GM23338 (cell line): ENCODE results near the gene TEX14. TPM values are rescaled to one million over a fixed set of nuclear protein-coding genes. Genes with fewer than 3 reads are reported as not detected.

Experiments
- ATAC-seq: fragments of 200-7000 bp; cut with Tn5 transposase; 3 replicates; pipeline ENCODE4 v1.9.1; 2020
- DNase-seq: peaks from one replicate; pipeline ENCODE4 v3.0.0-alpha.2; 2015; ENCODE audit warnings: low spot score
- H2AFZ ChIP-seq: fragments of 200-600 bp; sonication (generic); 2 replicates; pipeline ENCODE4 v1.8.0; 2016; ENCODE audit warnings: antibody characterized with exemption, mild to moderate bottlenecking, moderate library complexity
- H3F3A ChIP-seq: fragments of 200-600 bp; sonication (generic); replicated peaks from 2 replicates; pipeline ENCODE4 v1.8.0; 2017; ENCODE audit warnings: antibody characterized with exemption, mixed run types, low read depth
- H3K27ac ChIP-seq: fragments of 200-600 bp; sonication (generic); 2 replicates; pipeline ENCODE4 v1.6.1; 2016; ENCODE audit warnings: low read depth
- H3K27me3 ChIP-seq: fragments of 200-600 bp; sonication (generic); 2 replicates; pipeline ENCODE4 v1.8.0; 2016; ENCODE audit warnings: mild to moderate bottlenecking, mixed run types, moderate library complexity; ENCODE audit not compliant: insufficient read depth
- H3K36me3 ChIP-seq: fragments of 200-600 bp; sonication (generic); 2 replicates; pipeline ENCODE4 v1.8.0; 2016; ENCODE audit warnings: mild to moderate bottlenecking; ENCODE audit not compliant: insufficient read depth
- H3K4me1 ChIP-seq: fragments of 200-600 bp; sonication (generic); 2 replicates; pipeline ENCODE4 v1.8.0; 2016; ENCODE audit warnings: mild to moderate bottlenecking, moderate library complexity; ENCODE audit not compliant: insufficient read depth
- H3K4me2 ChIP-seq: fragments of 200-600 bp; sonication (generic); 2 replicates; pipeline ENCODE4 v1.7.1; 2017; ENCODE audit warnings: mixed run types
- H3K4me3 ChIP-seq: fragments of 200-600 bp; sonication (generic); 2 replicates; pipeline ENCODE4 v1.6.1; 2016; ENCODE audit warnings: mixed run types
- H3K79me2 ChIP-seq: fragments of 200-600 bp; sonication (generic); replicated peaks from 2 replicates; pipeline ENCODE4 v1.8.0; 2017; ENCODE audit warnings: mild to moderate bottlenecking; ENCODE audit not compliant: insufficient read depth
- H3K9me2 ChIP-seq: fragments of 200-600 bp; sonication (generic); 2 replicates; pipeline ENCODE4 v1.8.0; 2017; ENCODE audit not compliant: insufficient read depth
- H4K20me1 ChIP-seq: fragments of 200-600 bp; sonication (generic); replicated peaks from 2 replicates; pipeline ENCODE4 v1.8.0; 2017; ENCODE audit warnings: mild to moderate bottlenecking; ENCODE audit not compliant: insufficient read depth
- H3K27ac Mint-ChIP-seq: 2 replicates; pipeline ENCODE4 v1.8.0; 2020; ENCODE audit warnings: inconsistent platforms, mild to moderate bottlenecking, moderate library complexity, mixed read lengths
- H3K27me3 Mint-ChIP-seq: 3 replicates; pipeline ENCODE4 v1.8.0; 2022; ENCODE audit warnings: low read depth, mild to moderate bottlenecking, moderate library complexity, mixed read lengths, inconsistent platforms; ENCODE audit not compliant: insufficient read depth, poor library complexity
- H3K36me3 Mint-ChIP-seq: 3 replicates; pipeline ENCODE4 v1.8.0; 2021; ENCODE audit warnings: low read depth, mild to moderate bottlenecking, inconsistent platforms, moderate library complexity, mixed read lengths
- H3K4me1 Mint-ChIP-seq: 3 replicates; pipeline ENCODE4 v1.8.0; 2020; ENCODE audit warnings: mild to moderate bottlenecking, inconsistent platforms, mixed read lengths
- H3K4me3 Mint-ChIP-seq: 3 replicates; pipeline ENCODE4 v1.8.0; 2021; ENCODE audit warnings: moderate library complexity, mild to moderate bottlenecking, inconsistent platforms, mixed read lengths
- H3K9me3 Mint-ChIP-seq: 3 replicates; pipeline ENCODE4 v1.8.0; 2020; ENCODE audit warnings: moderate library complexity, mild to moderate bottlenecking, inconsistent platforms, mixed read lengths
- CREB1 ChIP-seq: fragments of 250-450 bp; sonication (Bioruptor Pico); IDR thresholded peaks from 2 replicates; pipeline ENCODE4 v1.5.0; 2020; ENCODE audit warnings: low read depth, mild to moderate bottlenecking, moderate library complexity
- ETS1 ChIP-seq: IDR thresholded peaks from 2 replicates; pipeline ENCODE4 v1.6.1; 2016; ENCODE audit warnings: antibody characterized with exemption
- EZH2 ChIP-seq: fragments of 200-600 bp; sonication (generic); IDR thresholded peaks from one replicate; pipeline ENCODE4 v1.8.0; 2017; ENCODE audit warnings: antibody characterized with exemption, mild to moderate bottlenecking, low read depth; ENCODE audit not compliant: unreplicated experiment
- EZH2phosphoT487 ChIP-seq: fragments of 200-600 bp; sonication (generic); IDR thresholded peaks from one replicate; pipeline ENCODE4 v1.8.1; 2018; ENCODE audit warnings: antibody characterized with exemption; ENCODE audit not compliant: unreplicated experiment
- JUNB ChIP-seq: IDR thresholded peaks from one replicate; pipeline ENCODE4 v1.6.1; 2016; ENCODE audit warnings: antibody characterized with exemption; ENCODE audit not compliant: unreplicated experiment
- NANOG ChIP-seq: IDR thresholded peaks from 2 replicates; pipeline ENCODE4 v1.6.1; 2016; ENCODE audit warnings: antibody characterized with exemption, borderline replicate concordance
- POLR2AphosphoS5 ChIP-seq: IDR thresholded peaks from 2 replicates; pipeline ENCODE4 v1.6.1; 2016; ENCODE audit warnings: antibody characterized with exemption, low read depth
- REST ChIP-seq: IDR thresholded peaks from one replicate; pipeline ENCODE4 v1.6.1; 2018; ENCODE audit warnings: antibody characterized with exemption; ENCODE audit not compliant: unreplicated experiment
- STAT1 ChIP-seq: IDR thresholded peaks from one replicate; pipeline ENCODE4 v1.6.1; 2016; ENCODE audit warnings: antibody characterized with exemption; ENCODE audit not compliant: unreplicated experiment
- ZNF114 ChIP-seq: fragments of 250-450 bp; sonication (Bioruptor Pico); IDR thresholded peaks from 2 replicates; pipeline ENCODE4 v1.5.0; 2020; ENCODE audit warnings: mild to moderate bottlenecking, moderate library complexity
- ZNF331 ChIP-seq: fragments of 250-450 bp; sonication (Bioruptor Pico); IDR thresholded peaks from 2 replicates; pipeline ENCODE4 v1.5.0; 2020; ENCODE audit warnings: low read depth, mild to moderate bottlenecking, moderate library complexity
- ZNF462 ChIP-seq: fragments of 250-450 bp; sonication (Bioruptor Pico); IDR thresholded peaks from 2 replicates; pipeline ENCODE4 v1.5.0; 2020; ENCODE audit warnings: mild to moderate bottlenecking, moderate library complexity
- polyA plus RNA-seq: library from polyadenylated mRNA; unstranded; fragments of >200 nt; fragmentation: Nextera tagmentation; extraction: Ambion mirVana; gene quantifications from 2 replicates; pipeline ENCODE4 v1.2.1, GENCODE V29; 2016
- total RNA-seq: library from RNA; depleted of rRNA; stranded (reverse); fragments of >200 nt; shearing (Covaris generic); gene quantifications from 2 replicates; pipeline ENCODE4 v1.2.3, GENCODE V29; 2014
- TF ChIP-seq, protein P1 (sequence below), 2 experiments: fragments of 200-600 bp in 1 of 2; sonication (generic) in 1 of 2; conservative IDR thresholded peaks; 2 replicates each; pipeline versions ENCODE4 v1.5.1 to v1.6.1; 2016 to 2017; ENCODE audit warnings: antibody characterized with exemption in 2 of 2, low read depth in 2 of 2, mild to moderate bottlenecking in 2 of 2, moderate library complexity in 1 of 2

TEX14 gene
- total and polyA plus RNA-seq, 2 experiments from 2014 or later: 0.80 to 2.6 TPM

DNA sequence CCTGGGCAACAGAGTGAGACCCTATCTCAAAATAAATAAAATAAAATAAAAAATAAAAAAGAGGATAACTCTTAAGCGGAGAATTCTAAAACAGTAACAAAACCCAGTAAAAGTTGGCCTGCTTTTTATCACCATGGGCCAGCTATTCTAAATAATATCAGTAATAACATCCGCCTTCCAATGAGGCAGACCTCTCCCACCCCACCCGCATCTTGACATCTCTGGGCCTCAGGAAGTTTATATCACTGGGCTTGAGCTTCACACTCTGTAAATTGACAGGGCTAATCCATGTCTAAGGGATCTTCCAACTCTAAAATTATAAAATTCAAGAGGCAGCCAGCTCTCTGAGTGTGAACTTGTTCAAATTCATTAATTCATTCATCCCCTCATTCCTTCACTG, 94.5 kb downstream of the TEX14 start:
- peaks cover 8% of the 10 kb centered on the region; the same call in 2 of the 3 replicates for H3K4me1 Mint-ChIP-seq
- H3K36me3 ChIP-seq: no peaks in the 10 kb centered on the region
- no peaks in the 10 kb centered on the region for H3K27me3 ChIP-seq
- no peaks in the 10 kb centered on the region for H3K9me3 Mint-ChIP-seq
- peaks cover 4% of the 10 kb centered on the region for H3K27me3 Mint-ChIP-seq
- H3K9me2 ChIP-seq: no peaks in the 10 kb centered on the region
- no peak overlapping the region for H3K4me3 Mint-ChIP-seq
- no peaks in the 10 kb centered on the region for H3K36me3 Mint-ChIP-seq
- TF ChIP-seq, protein P1, sequence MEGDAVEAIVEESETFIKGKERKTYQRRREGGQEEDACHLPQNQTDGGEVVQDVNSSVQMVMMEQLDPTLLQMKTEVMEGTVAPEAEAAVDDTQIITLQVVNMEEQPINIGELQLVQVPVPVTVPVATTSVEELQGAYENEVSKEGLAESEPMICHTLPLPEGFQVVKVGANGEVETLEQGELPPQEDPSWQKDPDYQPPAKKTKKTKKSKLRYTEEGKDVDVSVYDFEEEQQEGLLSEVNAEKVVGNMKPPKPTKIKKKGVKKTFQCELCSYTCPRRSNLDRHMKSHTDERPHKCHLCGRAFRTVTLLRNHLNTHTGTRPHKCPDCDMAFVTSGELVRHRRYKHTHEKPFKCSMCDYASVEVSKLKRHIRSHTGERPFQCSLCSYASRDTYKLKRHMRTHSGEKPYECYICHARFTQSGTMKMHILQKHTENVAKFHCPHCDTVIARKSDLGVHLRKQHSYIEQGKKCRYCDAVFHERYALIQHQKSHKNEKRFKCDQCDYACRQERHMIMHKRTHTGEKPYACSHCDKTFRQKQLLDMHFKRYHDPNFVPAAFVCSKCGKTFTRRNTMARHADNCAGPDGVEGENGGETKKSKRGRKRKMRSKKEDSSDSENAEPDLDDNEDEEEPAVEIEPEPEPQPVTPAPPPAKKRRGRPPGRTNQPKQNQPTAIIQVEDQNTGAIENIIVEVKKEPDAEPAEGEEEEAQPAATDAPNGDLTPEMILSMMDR (conservative IDR thresholded peaks at IDR 0.05; ENCODE audit: low read depth in 2 of 2): no peak
- TF ChIP-seq EZH2phosphoT487: no peak
- TF ChIP-seq EZH2: no peak
- no peak for TF ChIP-seq NANOG
- TF ChIP-seq CREB1 (CRISPR knock-in tag): no peak
- TF ChIP-seq ETS1: no peak
- no peak for TF ChIP-seq ZNF462
- no peak for TF ChIP-seq STAT1
- TF ChIP-seq POLR2AphosphoS5: no peak
- no peak for TF ChIP-seq REST
- no peak for TF ChIP-seq ZNF114 (CRISPR knock-in tag)
- no peak for TF ChIP-seq ZNF331
- no peak for TF ChIP-seq JUNB
- H3K79me2 ChIP-seq: no peaks in the 10 kb centered on the region
- H3K27ac ChIP-seq: no peak overlapping the region
- H4K20me1 ChIP-seq: no peaks in the 10 kb centered on the region; the same call in 1 of the 2 replicates
- no peaks in the 10 kb centered on the region for H3F3A ChIP-seq
- H3K4me1 ChIP-seq: peaks cover 10% of the 10 kb centered on the region
- no peak overlapping the region for H2AFZ ChIP-seq
- DNase-seq: no peak
- no peak overlapping the region for H3K4me2 ChIP-seq
- H3K27ac Mint-ChIP-seq: no peak overlapping the region
- ATAC-seq: no peak
- H3K4me3 ChIP-seq: no peak overlapping the region
